ENCODE results near the gene TGFBI.

The TGFBI gene

GRCh38 chr5:136048966-136049365, 20.2 kb downstream of the TGFBI start:
- no peak for DNase-seq

- DNase-seq, result no peak
These were observed 22.9 kb downstream of the TGFBI start for GRCh38 chr5:136051486-136052220.

DNA sequence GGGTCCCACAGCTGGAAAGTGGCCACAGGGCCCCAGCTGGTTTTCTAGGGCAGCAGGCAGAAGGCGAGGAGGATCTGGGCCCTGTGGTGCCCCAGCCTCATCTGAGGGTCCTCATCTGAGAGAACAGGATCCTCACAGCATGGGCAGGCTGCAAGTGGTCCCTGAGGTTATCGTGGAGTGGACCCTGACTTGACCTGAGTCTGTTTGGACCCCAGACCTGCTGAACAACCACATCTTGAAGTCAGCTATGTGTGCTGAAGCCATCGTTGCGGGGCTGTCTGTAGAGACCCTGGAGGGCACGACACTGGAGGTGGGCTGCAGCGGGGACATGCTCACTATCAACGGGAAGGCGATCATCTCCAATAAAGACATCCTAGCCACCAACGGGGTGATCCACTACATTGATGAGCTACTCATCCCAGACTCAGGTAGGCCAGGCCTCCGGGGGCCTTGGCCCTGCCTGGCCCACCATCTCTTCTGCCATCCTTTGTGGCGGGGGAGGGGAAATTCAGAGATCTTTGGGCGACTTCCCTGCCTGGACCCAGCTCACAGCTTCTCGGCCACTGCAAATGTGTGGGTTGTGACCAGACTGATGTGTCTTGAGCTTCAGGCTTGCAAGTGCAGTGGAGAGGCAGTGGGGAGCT, 24.0 kb downstream of the TGFBI start:
- no peak for DNase-seq

DNA sequence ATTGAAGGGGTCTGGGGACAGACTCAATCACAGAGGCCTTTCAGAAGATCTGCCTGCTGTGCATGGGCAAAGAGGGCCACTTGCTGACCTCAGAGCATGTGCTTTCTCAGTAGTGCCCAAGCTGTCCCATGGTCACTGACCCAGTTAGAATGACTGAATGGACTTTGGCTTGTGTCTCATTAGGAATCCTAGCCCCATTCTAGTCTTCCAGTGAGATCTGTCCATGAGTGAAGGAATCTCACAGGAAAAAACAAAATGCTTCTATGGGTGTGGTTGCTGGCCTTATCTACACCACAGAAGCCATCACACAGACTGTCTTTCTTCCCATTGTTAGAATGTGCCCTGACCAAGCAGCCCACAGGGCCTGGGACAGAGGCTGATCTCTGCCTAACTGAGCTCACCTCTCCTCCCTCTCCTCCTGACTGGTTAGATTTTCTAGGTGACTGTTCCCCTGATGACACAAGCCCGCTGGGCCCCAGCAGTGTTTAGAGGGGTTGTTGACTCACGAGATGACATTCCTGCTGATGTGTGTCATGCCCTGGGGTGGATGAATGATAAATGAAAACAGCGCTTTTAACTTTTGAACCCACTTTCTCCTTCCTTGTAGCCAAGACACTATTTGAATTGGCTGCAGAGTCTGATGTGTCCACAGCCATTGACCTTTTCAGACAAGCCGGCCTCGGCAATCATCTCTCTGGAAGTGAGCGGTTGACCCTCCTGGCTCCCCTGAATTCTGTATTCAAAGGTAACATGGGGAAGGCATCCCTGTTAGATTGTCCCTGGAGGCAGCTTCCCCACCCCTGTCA, 24.8 kb downstream of the TGFBI start:
- peak; percentile 64 for DNase-seq

GRCh38 chr5:136054142-136055019, 25.6 kb downstream of the TGFBI start:
- DNase-seq, result peak; percentile 70

DNA sequence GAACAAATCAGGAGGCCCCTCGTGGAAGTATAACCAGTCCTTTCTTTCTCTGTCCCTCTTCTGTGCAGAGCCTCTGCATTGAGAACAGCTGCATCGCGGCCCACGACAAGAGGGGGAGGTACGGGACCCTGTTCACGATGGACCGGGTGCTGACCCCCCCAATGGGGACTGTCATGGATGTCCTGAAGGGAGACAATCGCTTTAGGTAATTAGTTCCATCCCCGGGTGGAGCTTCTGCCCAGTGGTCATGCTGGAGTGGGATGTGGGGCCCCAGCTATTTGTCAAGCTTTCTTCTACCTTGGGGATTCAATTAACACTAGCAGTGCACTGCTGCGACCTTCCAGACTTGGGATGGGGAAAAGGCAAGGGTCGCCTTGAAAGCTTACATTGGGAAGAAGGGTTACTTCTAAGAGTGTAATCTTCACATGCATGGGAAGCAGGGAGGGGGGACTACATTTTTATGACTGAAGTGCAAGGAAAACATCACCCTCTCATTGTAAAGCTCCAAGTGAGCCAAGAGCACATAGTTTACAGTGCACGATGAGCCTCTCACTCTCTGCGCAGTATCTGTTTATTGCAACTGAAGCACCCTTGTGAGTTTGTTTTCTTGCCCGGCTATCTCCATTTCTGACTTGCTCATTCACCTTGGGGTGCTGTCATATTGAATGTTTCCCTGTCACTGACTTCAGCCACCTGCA, 27.0 kb downstream of the TGFBI start:
- no peak for DNase-seq

GRCh38 chr5:136056336-136056735, 27.5 kb downstream of the TGFBI start:
- no peak for DNase-seq

GRCh38 chr5:136056771-136057335, 28.1 kb downstream of the TGFBI start:
- DNase-seq, result no peak

GRCh38 chr5:136057401-136058038, 28.7 kb downstream of the TGFBI start:
- no peak for DNase-seq

DNA sequence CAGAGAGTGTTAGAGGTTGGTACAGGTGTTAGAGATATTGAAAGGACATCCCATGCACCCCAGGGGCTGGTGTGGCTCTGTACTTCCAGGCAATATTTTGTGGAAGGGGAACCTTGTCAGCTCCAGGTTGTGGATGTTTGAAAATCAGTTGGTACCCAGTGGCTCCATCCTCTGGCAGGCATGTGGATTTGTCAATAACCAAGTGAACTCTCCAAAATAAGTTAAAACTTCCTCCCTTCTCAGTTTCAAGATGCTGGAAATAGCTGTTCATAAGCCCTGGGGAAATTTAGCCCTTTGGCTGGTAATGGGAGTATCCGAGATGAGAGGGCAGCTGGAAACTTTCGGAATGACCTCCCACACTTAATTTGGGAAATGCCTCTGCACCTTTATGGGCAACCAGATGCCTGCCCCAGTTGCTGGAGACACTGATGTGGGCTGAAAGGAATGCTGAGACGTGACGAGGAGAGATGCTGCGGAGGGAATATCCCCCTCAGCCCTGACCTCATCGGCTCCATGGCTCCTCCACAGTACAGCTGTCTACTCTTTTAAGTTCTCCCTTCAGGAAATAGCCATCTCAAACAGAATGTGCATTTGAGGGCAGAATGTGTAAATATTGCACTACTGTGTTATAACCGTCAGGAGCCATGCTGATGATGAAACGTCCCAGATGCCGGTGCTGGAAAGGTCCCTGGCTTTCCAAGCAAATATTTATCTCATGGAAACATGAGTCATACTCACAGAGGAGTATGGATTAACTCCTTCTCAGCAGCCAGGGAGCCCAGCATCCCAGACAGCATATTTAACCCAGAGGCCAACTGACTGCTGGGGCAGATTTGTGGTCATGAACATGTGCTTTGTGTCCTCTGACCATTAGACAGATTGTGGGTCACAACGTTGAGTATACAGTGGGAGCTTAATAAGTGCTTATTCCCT, 29.5 kb downstream of the TGFBI start:
- peak; percentile 85 for DNase-seq

GRCh38 chr5:136058972-136059354, 30.2 kb downstream of the TGFBI start:
- no peak for DNase-seq

DNA sequence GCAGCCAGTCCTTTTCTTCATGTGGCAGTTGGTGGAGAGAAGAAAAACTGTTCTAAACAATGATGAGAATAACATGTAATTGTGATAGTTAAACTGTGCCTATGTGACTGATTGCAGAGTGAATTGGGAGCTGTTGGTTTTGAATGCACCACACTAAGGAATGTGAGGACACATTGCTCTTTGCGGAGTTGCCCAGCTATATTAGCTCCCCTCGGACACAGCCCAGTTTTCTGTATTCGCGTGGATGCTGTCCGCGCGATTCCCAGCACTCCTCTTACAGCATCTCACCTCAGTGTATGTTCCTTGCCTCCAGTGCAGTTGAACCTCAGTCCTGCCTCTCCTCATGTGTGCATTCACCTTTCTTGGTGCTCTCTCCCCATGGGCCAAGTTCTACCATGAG, 32.2 kb downstream of the TGFBI start:
- no peak for DNase-seq

DNA sequence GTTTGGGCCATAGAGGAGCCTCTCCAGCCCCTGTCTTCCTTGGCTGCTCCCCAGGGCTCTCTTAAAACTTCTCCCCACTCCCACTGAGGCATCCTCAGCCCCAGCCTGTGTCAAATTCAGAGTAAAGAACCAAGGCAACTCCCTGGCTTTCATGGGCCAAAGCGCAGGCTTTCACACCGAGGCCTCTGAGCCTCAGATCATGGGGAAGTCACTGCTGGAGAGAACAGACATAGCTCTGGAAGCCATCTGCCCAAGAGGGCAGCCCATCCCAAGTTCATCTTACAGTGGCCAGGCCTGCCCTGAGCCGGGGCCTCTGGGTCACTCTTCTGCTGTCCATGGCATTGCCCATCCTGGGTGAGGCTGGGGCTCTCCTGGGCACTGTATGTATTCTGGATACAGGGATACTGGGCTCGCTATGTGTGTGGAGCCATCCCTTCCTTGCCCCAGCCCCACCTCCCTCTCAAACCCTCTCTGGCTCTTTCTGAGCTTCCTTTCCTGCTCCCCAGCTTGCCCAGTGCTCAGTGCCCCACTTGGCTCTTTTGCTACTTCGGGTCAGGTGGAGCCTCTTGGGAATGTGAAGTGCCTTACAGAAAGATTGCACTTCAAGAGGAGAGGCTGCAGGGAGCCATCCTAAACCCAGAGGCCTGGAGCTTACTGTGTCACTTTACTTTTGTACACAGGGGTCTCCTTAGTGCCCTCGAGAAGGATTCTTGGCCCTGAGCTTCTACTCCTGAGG, 33.0 kb downstream of the TGFBI start:
- peak; percentile 41 for DNase-seq

- no peak for DNase-seq
These were observed 33.8 kb downstream of the TGFBI start for GRCh38 chr5:136062366-136063274.

GRCh38 chr5:136063778-136064465, 35.1 kb downstream of the TGFBI start:
- DNase-seq, result peak; percentile 34

DNA sequence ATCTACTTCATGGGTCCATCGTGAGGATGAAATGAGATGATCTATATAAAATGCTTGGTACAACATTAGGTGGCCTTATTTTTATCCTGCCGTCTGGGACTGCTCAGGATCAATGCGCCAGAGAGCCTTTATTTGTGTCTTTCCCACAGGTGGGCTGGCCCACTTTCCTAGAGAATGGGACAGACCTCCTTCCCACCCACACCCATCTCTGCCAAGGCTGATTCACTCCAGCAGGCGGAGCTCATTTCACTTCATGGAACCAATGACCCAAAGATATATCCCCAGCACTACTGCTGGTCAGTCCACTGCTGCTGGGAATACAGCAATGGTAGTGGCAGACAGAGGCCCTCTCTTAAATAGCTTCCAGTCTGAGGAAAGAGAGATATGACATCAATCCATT, 35.7 kb downstream of the TGFBI start:
- no peak for DNase-seq

DNA sequence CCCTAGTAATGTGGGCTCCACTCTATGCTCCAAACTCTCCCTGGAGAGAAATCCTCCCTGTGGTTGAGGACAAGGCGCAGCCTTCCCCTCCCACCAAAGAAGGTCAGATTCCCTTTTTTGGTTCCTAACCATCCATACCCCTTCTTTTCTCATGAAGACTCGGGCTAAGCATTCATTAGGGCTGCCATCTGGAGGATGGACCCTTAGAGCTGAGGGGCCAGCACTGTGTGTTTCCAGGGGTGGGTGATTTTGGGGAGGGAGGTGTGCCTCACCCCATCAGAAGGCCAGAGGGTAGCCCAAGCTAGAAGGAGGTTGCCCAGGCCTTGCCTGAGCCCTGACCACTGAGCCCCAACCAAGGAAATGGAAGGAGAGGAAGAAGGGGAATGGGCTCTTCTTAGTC, 36.8 kb downstream of the TGFBI start:
- DNase-seq, result no peak
